ENCODE data around the gene CDC14B.

DNA sequence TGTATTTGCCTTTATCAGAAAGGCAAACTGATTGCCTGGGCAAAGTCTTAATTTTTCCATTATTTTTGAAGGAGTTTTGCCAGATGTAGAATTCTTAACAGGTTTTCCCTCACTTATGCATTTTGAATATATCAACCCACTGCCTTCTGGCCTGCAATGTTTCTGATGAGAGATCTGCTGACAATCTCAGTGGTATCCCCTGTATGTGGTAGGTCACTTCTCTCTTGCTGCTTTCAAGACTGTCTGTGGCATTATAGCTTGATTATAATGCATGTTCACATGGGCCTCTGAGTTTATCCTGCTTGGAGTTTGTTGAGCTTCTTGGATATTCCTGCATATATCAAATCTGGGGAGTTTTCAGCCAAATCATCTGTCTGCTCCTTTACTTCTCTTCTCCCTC lies 87.5 kb downstream of the CDC14B start:
- no peak for TF ChIP-seq POLR2AphosphoS5 (IDR thresholded peaks at IDR 0.05)
- TF ChIP-seq, protein P1, sequence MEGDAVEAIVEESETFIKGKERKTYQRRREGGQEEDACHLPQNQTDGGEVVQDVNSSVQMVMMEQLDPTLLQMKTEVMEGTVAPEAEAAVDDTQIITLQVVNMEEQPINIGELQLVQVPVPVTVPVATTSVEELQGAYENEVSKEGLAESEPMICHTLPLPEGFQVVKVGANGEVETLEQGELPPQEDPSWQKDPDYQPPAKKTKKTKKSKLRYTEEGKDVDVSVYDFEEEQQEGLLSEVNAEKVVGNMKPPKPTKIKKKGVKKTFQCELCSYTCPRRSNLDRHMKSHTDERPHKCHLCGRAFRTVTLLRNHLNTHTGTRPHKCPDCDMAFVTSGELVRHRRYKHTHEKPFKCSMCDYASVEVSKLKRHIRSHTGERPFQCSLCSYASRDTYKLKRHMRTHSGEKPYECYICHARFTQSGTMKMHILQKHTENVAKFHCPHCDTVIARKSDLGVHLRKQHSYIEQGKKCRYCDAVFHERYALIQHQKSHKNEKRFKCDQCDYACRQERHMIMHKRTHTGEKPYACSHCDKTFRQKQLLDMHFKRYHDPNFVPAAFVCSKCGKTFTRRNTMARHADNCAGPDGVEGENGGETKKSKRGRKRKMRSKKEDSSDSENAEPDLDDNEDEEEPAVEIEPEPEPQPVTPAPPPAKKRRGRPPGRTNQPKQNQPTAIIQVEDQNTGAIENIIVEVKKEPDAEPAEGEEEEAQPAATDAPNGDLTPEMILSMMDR (IDR thresholded peaks at IDR 0.05), result no peak
- TF ChIP-seq POLR2A (IDR thresholded peaks at IDR 0.05), result no peak
- TF ChIP-seq EP300 (IDR thresholded peaks at IDR 0.05), result no peak
